Stomach smooth muscle (tissue), 2 donors: Measurements from ENCODE around the gene LRRC4C.

ENCODE experiments used
- H3K27ac ChIP-seq: one replicate; pipeline ENCODE4 v1.7.0; 2013; ENCODE audit warnings: mild to moderate bottlenecking, low read length, inconsistent platforms
- H3K27me3 ChIP-seq, 2 donors: one replicate each; pipeline ENCODE4 v1.7.0; 2013; ENCODE audit warnings: low read length in 2 of 2; ENCODE audit not compliant: insufficient read depth in 2 of 2, control insufficient read depth in 1 of 2
- H3K36me3 ChIP-seq, 2 donors: one replicate each; pipeline ENCODE4 v1.7.0; 2013; ENCODE audit warnings: low read length in 2 of 2; ENCODE audit not compliant: control insufficient read depth in 2 of 2, insufficient read depth in 2 of 2
- H3K4me1 ChIP-seq: one replicate; pipeline ENCODE4 v1.7.0; 2013; ENCODE audit warnings: low read length; ENCODE audit not compliant: control insufficient read depth, insufficient read depth
- H3K4me3 ChIP-seq, 2 donors: one replicate each; pipeline ENCODE4 v1.7.0; 2013; ENCODE audit warnings: low read length in 2 of 2
- H3K9ac ChIP-seq, 2 donors: one replicate each; pipeline ENCODE4 v1.7.0; 2013; ENCODE audit warnings: low read length in 2 of 2, mild to moderate bottlenecking in 1 of 2
- H3K9me3 ChIP-seq, 2 donors: one replicate each; pipeline ENCODE4 v1.7.0; 2013; ENCODE audit warnings: low read length in 2 of 2; ENCODE audit not compliant: control insufficient read depth in 2 of 2
- donor health status: healthy.
- donor health status: Pancreatic carcinoma.

LRRC4C gene

DNA sequence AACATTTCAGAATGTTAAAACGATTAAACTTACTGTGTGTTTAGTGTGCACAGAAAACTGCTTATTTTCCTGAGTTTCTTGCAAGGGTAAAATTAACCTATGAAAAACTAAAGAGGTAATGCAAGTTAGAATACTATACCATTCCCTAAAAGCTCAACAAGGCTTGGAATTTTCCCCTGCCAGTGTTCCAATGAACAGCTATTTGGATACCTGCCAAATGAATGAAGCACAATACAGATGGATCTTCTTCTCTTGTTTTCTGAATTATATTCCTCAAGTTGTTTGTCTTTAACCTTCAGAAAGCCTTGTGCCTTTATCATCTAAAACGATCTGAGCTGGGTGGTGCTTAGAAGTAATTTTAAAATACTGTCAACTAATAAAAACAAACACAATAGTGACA lies 204.5 kb downstream of the LRRC4C start:
- Histone ChIP-seq H3K9me3 (no peaks in the 10 kb centered on the region), H3K4me3 (no peak overlapping the region), H3K4me1 (no peaks in the 10 kb centered on the region), H3K27ac (no peak overlapping the region), H3K36me3 (no peaks in the 10 kb centered on the region), H3K9ac (no peak overlapping the region), H3K27me3 (no peaks in the 10 kb centered on the region)

DNA sequence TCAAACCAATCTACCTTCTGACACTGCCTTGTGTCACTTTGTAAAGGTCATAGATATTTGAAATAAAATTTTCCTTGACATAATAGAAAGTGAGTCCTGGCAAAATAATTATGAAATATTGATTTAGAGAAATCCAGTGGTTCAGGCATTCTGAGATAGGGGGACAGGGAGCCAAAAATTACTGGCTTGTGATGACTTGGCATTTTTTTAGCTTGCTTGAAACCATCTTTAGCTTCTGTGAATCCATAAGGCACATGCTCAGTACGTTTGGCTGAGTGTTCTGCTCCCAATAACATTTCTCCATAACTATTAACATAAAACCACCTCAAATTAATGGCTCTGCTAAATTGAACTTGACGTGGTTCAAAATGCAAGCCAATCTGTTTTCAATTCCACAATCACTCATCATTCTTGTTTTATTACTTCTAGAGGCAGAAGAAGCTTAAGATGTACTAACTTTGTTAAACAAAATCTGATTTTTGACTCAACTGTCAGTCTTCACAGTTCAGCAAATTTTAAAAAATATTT lies 209.0 kb downstream of the LRRC4C start:
- Histone ChIP-seq H3K9me3 (no peaks in the 10 kb centered on the region), H3K4me3 (no peak overlapping the region), H3K36me3 (no peaks in the 10 kb centered on the region), H3K27ac (no peak overlapping the region), H3K9ac (no peak overlapping the region), H3K4me1 (no peaks in the 10 kb centered on the region), H3K27me3 (no peaks in the 10 kb centered on the region)

DNA sequence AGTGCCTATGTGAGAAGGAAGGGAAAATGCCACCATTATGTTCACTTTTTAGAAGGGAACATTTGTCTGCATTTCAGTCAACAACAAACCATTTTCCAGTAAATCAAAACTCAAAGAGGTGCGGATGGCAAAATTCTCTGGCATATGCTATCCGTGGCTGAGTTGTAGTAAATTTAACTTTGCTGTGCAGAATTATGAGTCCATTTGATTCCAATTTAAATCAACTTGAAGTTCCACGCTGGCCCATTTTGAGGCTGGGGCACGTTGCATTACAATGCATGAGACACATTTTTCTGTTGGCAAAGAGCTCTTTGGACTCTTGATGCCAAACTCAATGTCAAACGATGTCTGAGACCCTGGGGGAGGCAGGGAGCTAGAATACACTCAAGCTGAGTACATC lies 211.8 kb downstream of the LRRC4C start:
- no peaks in the 10 kb centered on the region for H3K4me1 ChIP-seq
- H3K4me3 ChIP-seq = no peak overlapping the region
- H3K9ac ChIP-seq = no peak overlapping the region
- H3K36me3 ChIP-seq = no peaks in the 10 kb centered on the region
- no peaks in the 10 kb centered on the region for H3K27me3 ChIP-seq
- no peaks in the 10 kb centered on the region for H3K9me3 ChIP-seq
- no peak overlapping the region for H3K27ac ChIP-seq

DNA sequence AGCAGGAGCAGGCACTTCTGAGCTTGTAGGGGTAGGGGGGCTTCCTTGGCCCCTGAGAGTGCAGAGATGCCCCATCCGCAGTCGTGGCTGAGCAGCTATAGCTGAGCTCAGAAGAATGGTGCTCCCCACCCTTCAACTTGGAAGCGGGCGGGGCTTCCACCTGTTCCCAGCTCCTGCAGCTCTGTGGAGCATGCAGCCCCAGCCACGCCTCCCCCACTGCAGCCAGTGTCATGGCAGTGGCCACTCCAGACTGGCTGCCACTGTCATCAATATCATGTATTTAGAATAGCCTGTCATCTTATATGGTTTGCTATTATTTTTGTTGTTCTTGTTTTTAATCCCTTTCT lies 213.1 kb downstream of the LRRC4C start:
- Histone ChIP-seq H3K4me3 (no peak overlapping the region), H3K27me3 (no peaks in the 10 kb centered on the region), H3K36me3 (no peaks in the 10 kb centered on the region), H3K9me3 (no peaks in the 10 kb centered on the region), H3K27ac (no peak overlapping the region), H3K9ac (no peak overlapping the region), H3K4me1 (no peaks in the 10 kb centered on the region)

DNA sequence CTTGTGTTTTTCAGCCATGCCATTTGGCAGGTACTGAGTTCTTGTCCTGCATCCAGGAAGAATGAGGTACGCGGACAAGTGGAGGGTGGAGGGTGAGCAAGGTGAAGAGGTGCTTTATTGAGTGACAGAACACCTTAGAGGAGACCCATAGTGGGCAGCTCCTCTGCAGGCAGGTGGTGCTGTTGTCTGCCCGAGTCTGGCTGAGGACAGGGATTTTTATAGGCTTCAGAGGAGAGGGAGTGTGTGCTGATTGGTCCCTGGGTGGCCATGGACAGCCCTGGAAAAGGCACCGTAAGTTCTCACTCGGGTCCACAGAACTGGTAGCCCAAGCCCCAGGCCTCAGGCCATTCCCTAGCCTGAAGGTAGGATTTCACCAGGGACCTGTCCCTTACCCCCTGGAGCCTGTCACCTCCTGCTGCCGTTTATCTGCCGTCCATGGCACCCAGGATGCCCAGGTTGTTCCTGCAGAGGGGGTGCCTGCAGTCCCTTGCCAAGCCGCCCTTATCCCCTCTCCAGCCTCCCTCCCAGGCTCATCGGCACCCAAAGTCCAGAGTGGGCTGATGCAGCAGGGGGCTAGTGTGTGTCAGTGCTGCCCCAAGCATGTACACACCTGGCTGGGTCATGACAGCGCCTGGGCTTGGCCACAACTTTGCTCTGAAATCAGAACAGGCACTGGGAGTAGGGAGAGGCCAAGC lies 213.6 kb downstream of the LRRC4C start:
- no peak overlapping the region for H3K9ac ChIP-seq
- no peak overlapping the region for H3K4me3 ChIP-seq
- no peaks in the 10 kb centered on the region for H3K4me1 ChIP-seq
- no peaks in the 10 kb centered on the region for H3K27me3 ChIP-seq
- no peak overlapping the region for H3K27ac ChIP-seq
- H3K36me3 ChIP-seq = no peaks in the 10 kb centered on the region
- no peaks in the 10 kb centered on the region for H3K9me3 ChIP-seq

DNA sequence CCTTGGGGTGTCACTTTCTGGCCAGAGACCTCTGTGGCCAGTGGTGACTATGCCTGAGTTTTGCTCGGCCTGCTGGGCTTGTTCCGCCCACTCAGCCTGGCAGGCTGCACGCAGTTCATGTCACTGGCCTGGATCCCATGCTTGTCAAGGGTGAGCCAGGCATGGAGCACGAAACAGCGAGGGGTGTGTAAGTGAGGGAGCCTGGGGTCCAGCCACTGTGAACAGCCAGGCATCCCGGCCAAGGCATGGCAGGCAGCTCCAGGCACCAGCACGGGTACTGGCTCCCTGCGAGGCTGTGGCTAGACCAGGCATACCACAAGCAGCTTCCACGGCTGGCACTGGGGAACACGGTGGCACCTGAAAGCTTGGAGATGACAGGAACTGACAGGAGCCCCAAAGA lies 214.3 kb downstream of the LRRC4C start:
- H3K9me3 ChIP-seq = no peaks in the 10 kb centered on the region
- no peak overlapping the region for H3K9ac ChIP-seq
- no peaks in the 10 kb centered on the region for H3K27me3 ChIP-seq
- no peaks in the 10 kb centered on the region for H3K36me3 ChIP-seq
- H3K27ac ChIP-seq = no peak overlapping the region
- no peak overlapping the region for H3K4me3 ChIP-seq
- H3K4me1 ChIP-seq = no peaks in the 10 kb centered on the region

DNA sequence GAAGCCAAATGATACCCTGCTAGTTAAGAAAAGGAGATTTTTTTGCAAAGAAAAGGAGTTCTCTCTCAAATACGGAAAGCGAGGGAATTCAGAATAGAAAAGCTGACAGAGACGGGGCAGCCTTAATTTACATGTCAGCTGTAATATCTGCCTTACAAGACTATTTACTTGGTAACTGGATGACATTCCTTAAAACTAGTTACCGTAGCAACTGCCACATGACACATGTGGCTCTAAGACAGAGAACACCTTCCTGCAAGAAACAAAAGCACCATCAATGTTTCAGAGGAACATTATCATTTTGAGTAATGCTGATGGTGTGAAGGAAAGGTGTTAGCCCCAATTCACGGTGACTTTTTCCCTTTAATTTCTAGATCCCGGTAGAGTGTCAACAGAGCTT lies 222.1 kb downstream of the LRRC4C start:
- H3K27ac ChIP-seq = no peak overlapping the region
- no peaks in the 10 kb centered on the region for H3K4me1 ChIP-seq
- no peaks in the 10 kb centered on the region for H3K36me3 ChIP-seq
- H3K9ac ChIP-seq = no peak overlapping the region
- H3K9me3 ChIP-seq = no peaks in the 10 kb centered on the region
- no peaks in the 10 kb centered on the region for H3K27me3 ChIP-seq
- H3K4me3 ChIP-seq = no peak overlapping the region

DNA sequence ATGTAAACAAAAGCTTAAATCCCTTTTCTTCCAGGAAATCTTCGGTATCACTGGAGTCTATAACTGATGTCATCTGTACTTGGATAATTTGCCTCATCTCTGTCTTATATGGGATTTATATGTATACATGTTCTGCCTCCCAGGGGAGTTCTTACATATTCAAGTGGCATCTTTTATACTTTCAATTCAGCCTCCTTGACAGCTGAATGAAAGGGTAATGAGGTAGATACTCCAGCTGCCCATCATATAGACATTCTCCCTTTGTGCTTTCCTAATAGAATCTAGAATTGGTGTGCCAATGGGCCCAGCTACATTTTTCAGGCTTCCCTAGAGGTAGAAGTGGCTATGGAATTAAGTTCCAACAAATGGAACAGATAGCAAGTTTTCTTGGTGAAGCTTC lies 223.8 kb downstream of the LRRC4C start:
- Histone ChIP-seq H3K27ac (no peak overlapping the region), H3K27me3 (no peaks in the 10 kb centered on the region), H3K9ac (no peak overlapping the region), H3K4me3 (no peak overlapping the region), H3K9me3 (no peaks in the 10 kb centered on the region), H3K4me1 (no peaks in the 10 kb centered on the region), H3K36me3 (no peaks in the 10 kb centered on the region)

DNA sequence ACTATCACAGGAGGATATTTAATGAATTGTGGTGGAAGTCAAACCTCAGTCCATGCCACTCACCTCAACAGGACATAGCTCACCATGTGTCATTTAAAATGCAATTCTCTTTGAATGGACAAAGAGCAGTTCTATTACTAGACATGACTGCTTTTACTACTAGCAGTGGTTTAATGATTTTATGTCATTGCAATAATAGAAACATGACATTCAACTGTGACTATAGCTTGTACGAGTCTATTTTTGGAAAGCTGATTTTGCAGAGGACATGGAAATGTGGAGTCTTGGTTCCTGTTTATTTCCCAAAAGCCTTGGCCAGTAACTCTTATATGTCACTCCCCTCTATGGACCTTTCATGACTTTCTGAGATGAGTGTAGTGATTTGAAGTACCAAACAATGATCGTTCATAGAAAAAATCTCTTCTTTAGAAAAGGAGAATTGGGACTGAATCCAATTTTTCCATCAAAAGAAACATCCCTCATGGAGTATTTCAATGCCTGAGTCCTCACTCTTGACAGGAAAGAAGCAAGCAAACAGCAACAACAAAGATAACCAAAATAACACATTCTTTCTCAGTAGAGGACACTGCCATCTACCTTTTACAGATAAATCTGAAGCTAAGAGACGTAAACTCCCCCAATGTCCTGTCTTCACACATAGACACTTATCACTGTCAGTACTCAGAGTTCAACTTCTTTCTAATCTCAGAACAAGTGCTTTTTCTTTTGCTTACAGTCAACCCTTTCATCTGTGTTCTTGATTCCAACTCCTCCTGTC lies 233.4 kb downstream of the LRRC4C start:
- no peaks in the 10 kb centered on the region for H3K4me1 ChIP-seq
- H3K27me3 ChIP-seq = no peaks in the 10 kb centered on the region
- H3K27ac ChIP-seq = no peak overlapping the region
- no peaks in the 10 kb centered on the region for H3K36me3 ChIP-seq
- H3K9me3 ChIP-seq = no peaks in the 10 kb centered on the region
- H3K4me3 ChIP-seq = no peak overlapping the region
- no peak overlapping the region for H3K9ac ChIP-seq

DNA sequence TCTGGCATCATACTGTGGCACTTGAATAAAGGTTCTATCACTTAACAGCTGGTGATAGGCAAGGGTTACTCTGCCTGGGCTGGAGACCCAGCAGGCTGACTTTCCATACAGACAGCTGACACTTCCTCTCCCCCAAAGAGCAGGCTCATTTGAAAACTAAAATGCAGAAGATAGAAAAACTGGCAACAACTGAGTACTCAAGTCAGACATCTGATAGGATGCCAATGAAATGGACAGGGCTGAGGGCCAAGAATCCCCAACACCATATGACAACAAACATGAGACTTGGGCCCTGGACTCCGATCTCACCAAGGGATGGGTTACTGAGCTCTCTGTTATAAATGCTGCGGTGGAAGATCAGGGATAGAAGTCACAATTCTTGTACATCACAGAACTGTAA lies 237.2 kb downstream of the LRRC4C start:
- no peak overlapping the region for H3K9ac ChIP-seq
- no peaks in the 10 kb centered on the region for H3K9me3 ChIP-seq
- no peak overlapping the region for H3K27ac ChIP-seq
- no peak overlapping the region for H3K4me3 ChIP-seq
- H3K27me3 ChIP-seq = no peaks in the 10 kb centered on the region
- no peaks in the 10 kb centered on the region for H3K36me3 ChIP-seq
- no peaks in the 10 kb centered on the region for H3K4me1 ChIP-seq

DNA sequence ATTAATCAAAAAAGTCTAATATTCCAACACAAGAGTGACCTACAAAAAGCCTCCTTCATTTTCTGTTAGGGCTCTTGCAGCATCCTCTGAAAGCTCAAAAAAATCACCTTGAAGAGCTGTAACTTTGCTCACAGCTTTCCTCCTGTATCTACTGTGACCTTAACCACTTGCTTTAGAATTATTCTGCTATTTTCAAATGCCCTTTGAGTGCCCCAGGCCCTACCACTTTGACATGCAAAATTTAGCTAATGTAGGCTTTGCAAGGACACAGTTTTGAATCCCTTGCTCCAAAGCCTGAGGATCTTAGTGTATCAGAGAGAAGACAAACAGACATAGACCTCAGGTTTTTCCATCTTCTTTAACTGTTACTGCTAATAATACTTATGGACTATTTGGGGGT lies 253.1 kb downstream of the LRRC4C start:
- Histone ChIP-seq H3K36me3 (no peaks in the 10 kb centered on the region), H3K27ac (no peak overlapping the region), H3K4me3 (no peak overlapping the region), H3K9me3 (no peaks in the 10 kb centered on the region), H3K9ac (no peak overlapping the region), H3K4me1 (no peaks in the 10 kb centered on the region), H3K27me3 (no peaks in the 10 kb centered on the region)
